ENCODE data around the gene AIFM2. TPM values are rescaled to one million over a fixed set of nuclear protein-coding genes. Genes with fewer than 3 reads are reported as not detected.

The AIFM2 gene
- total and polyA plus RNA-seq, 9 of the 15 experiments (the other 6 are each of a cell fraction or from before 2014, with no cell fraction given), result 2.7 to 14.1 (median 9.2) TPM

DNA sequence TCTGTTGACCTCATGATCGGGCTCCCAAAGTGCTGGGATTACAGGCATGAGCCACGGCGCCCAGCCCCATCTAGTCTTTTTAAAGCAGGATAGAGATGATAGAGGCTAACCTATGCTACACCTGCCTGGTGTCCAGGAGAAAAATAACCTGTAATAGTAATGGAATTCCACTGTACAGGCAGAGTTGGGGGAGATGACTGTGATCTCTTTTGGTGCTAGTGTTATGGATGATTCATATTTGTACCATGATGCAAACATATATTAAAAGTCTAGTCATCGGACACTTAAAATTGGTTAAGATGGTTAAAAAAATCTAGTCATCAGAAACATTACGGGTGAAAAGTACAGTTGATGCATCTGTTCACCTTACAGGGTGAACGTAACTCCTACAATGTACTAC is 43.8 kb upstream of the AIFM2 start (continued):
- TF ChIP-seq, protein P1, sequence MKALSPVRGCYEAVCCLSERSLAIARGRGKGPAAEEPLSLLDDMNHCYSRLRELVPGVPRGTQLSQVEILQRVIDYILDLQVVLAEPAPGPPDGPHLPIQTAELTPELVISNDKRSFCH (CRISPR knock-in tag; IDR thresholded peaks at IDR 0.05), result no peak
- TF ChIP-seq, protein P1 (tag; IDR thresholded peaks at IDR 0.05), result no peak
- TF ChIP-seq CHD1 (IDR thresholded peaks at IDR 0.05; ENCODE audit: low read length), result no peak

- intact Hi-C loops (cut with micrococcal nuclease) (no loop called here), in situ Hi-C loops (cut with MboI) (no loop called here)
- CTCF ChIA-PET (ENCODE audit: low intra/inter-chr PET ratio), result no interaction called here
- Histone ChIP-seq H2AFZ (ENCODE audit: low read depth, low read length) (no peak overlapping the region), H3K9ac (ENCODE audit: insufficient read depth in 1 of 2, low read depth in 2 of 2, low read length in 2 of 2) (no peak overlapping the region), H3K27ac (ENCODE audit: extremely low read depth, low read depth, low read length) (no peak overlapping the region), H3K4me3 (no peak overlapping the region), H3K9me1 (ENCODE audit: control insufficient read depth, insufficient read depth, low read length) (no peaks in the 10 kb centered on the region), H3K36me3 (ENCODE audit: control insufficient read depth, insufficient read depth, low read length) (no peaks in the 10 kb centered on the region), H3K4me1 (replicated peaks in 1 of 2; ENCODE audit: control insufficient read depth in 2 of 2, insufficient read depth in 2 of 2, low read length in 2 of 2) (peaks cover 2 to 10% of the 10 kb centered on the region in 2 experiments; a peak in 4 of 5 replicates), H4K20me1 (replicated peaks; ENCODE audit: control insufficient read depth, insufficient read depth, low read length) (no peaks in the 10 kb centered on the region), H3K27me3 (ENCODE audit: control insufficient read depth in 2 of 2, insufficient read depth in 2 of 2, low read length in 2 of 2) (peaks cover 0 to 3% of the 10 kb centered on the region in 2 experiments), H3K9me3 (replicated peaks; ENCODE audit: control insufficient read depth, insufficient read depth, low read depth, low read length) (peaks cover 3% of the 10 kb centered on the region; the same call in 1 of the 2 replicates), H3K79me2 (ENCODE audit: control insufficient read depth, insufficient read depth, low read length) (peaks cover 6% of the 10 kb centered on the region; the same call in 2 of the 3 replicates), H3K4me2 (ENCODE audit: insufficient read depth, low read length) (no peak overlapping the region)
- DNase-seq (ENCODE audit: extremely low read depth in 1 of 4, low spot score in 3 of 4) (no peak), ATAC-seq (no peak), FAIRE-seq (no peak)
- 68% methylated on average over 3 of the region's 3 CpGs for WGBS (ENCODE audit: insufficient coverage, low coverage, missing lambda C conversion rate)
- POLR2A ChIA-PET, result interaction anchor here (1.2 kb wide), 1 partner anchor 10 kb away, joined by 3 read pairs; no protein-coding TSS in a partner anchor
- no TSS peak for BruUV-seq (replicated peaks)
- TF ChIP-seq, protein P2, sequence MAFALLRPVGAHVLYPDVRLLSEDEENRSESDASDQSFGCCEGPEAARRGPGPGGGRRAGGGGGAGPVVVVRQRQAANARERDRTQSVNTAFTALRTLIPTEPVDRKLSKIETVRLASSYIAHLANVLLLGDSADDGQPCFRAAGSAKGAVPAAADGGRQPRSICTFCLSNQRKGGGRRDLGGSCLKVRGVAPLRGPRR (CRISPR knock-in tag; IDR thresholded peaks at IDR 0.05), result no peak
- TF ChIP-seq TEAD4 (IDR thresholded peaks at IDR 0.05; ENCODE audit: low read length), result no peak
- no peak for TF ChIP-seq TEAD4 (CRISPR knock-in tag; IDR thresholded peaks at IDR 0.05; ENCODE audit: borderline replicate concordance)
- TF ChIP-seq GTF2F1 (IDR thresholded peaks at IDR 0.05; ENCODE audit: low read depth, low read length), result no peak
- TF ChIP-seq HDAC2 (IDR thresholded peaks at IDR 0.05), result no peak
- no peak for TF ChIP-seq YBX1 (IDR thresholded peaks at IDR 0.05)
- no peak for TF ChIP-seq ZNF76 (CRISPR knock-in tag; IDR thresholded peaks at IDR 0.05; ENCODE audit: borderline replicate concordance)
- TF ChIP-seq, protein P3, sequence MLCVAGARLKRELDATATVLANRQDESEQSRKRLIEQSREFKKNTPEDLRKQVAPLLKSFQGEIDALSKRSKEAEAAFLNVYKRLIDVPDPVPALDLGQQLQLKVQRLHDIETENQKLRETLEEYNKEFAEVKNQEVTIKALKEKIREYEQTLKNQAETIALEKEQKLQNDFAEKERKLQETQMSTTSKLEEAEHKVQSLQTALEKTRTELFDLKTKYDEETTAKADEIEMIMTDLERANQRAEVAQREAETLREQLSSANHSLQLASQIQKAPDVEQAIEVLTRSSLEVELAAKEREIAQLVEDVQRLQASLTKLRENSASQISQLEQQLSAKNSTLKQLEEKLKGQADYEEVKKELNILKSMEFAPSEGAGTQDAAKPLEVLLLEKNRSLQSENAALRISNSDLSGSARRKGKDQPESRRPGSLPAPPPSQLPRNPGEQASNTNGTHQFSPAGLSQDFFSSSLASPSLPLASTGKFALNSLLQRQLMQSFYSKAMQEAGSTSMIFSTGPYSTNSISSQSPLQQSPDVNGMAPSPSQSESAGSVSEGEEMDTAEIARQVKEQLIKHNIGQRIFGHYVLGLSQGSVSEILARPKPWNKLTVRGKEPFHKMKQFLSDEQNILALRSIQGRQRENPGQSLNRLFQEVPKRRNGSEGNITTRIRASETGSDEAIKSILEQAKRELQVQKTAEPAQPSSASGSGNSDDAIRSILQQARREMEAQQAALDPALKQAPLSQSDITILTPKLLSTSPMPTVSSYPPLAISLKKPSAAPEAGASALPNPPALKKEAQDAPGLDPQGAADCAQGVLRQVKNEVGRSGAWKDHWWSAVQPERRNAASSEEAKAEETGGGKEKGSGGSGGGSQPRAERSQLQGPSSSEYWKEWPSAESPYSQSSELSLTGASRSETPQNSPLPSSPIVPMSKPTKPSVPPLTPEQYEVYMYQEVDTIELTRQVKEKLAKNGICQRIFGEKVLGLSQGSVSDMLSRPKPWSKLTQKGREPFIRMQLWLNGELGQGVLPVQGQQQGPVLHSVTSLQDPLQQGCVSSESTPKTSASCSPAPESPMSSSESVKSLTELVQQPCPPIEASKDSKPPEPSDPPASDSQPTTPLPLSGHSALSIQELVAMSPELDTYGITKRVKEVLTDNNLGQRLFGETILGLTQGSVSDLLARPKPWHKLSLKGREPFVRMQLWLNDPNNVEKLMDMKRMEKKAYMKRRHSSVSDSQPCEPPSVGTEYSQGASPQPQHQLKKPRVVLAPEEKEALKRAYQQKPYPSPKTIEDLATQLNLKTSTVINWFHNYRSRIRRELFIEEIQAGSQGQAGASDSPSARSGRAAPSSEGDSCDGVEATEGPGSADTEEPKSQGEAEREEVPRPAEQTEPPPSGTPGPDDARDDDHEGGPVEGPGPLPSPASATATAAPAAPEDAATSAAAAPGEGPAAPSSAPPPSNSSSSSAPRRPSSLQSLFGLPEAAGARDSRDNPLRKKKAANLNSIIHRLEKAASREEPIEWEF (CRISPR knock-in tag; IDR thresholded peaks at IDR 0.05), result no peak
- TF ChIP-seq, protein P4, sequence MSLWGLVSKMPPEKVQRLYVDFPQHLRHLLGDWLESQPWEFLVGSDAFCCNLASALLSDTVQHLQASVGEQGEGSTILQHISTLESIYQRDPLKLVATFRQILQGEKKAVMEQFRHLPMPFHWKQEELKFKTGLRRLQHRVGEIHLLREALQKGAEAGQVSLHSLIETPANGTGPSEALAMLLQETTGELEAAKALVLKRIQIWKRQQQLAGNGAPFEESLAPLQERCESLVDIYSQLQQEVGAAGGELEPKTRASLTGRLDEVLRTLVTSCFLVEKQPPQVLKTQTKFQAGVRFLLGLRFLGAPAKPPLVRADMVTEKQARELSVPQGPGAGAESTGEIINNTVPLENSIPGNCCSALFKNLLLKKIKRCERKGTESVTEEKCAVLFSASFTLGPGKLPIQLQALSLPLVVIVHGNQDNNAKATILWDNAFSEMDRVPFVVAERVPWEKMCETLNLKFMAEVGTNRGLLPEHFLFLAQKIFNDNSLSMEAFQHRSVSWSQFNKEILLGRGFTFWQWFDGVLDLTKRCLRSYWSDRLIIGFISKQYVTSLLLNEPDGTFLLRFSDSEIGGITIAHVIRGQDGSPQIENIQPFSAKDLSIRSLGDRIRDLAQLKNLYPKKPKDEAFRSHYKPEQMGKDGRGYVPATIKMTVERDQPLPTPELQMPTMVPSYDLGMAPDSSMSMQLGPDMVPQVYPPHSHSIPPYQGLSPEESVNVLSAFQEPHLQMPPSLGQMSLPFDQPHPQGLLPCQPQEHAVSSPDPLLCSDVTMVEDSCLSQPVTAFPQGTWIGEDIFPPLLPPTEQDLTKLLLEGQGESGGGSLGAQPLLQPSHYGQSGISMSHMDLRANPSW (CRISPR knock-in tag; IDR thresholded peaks at IDR 0.05), result no peak
- TF ChIP-seq POLR2AphosphoS2 (IDR thresholded peaks at IDR 0.05; ENCODE audit: low read length), result no peak
- no peak for TF ChIP-seq GATA2 (CRISPR knock-in tag; IDR thresholded peaks at IDR 0.05)
These were observed 42.9 kb upstream of the AIFM2 start for GRCh38 chr10:70175516-70175915.
